Fibroblast of lung (primary cell): ENCODE data around the gene SCRG1. TPM values are rescaled to one million over a fixed set of nuclear protein-coding genes. Genes with fewer than 3 reads are reported as not detected.
A peak's percentile ranks its signal among the peaks of the same experiment; 100 is the strongest.

Source experiments
- DNase-seq, 2 donors: peaks; one replicate each; pipeline versions ENCODE4 v3.0.0 to v3.0.0-alpha.2; 2010; ENCODE audit warnings: low read depth in 2 of 2
- H2AFZ ChIP-seq: 2 replicates; pipeline ENCODE4 v1.5.1; 2012; ENCODE audit warnings: low read length, control low read depth, inconsistent platforms
- H3K27ac ChIP-seq: 2 replicates; pipeline ENCODE4 v1.5.1; 2011; ENCODE audit warnings: low read length, control low read depth; ENCODE audit not compliant: insufficient read depth
- H3K27me3 ChIP-seq: 2 replicates; pipeline ENCODE4 v1.5.1; 2011; ENCODE audit warnings: mild to moderate bottlenecking, low read length; ENCODE audit not compliant: control insufficient read depth, insufficient read depth
- H3K36me3 ChIP-seq: 2 replicates; pipeline ENCODE4 v1.5.1; 2011; ENCODE audit warnings: low read length; ENCODE audit not compliant: control insufficient read depth, insufficient read depth
- H3K4me1 ChIP-seq: 2 replicates; pipeline ENCODE4 v1.5.1; 2011; ENCODE audit warnings: low read length; ENCODE audit not compliant: control insufficient read depth, insufficient read depth; ENCODE audit errors: extremely low read depth
- H3K4me2 ChIP-seq: 2 replicates; pipeline ENCODE4 v1.5.1; 2011; ENCODE audit warnings: low read length, control low read depth; ENCODE audit not compliant: insufficient read depth; ENCODE audit errors: extremely low read depth
- H3K4me3 ChIP-seq, 4 experiments: fragments of 200-600 bp in 1 of 4; sonication (generic) in 1 of 4; replicated peaks in 1 of 4; 2 replicates each; pipeline ENCODE4 v1.5.1; 2011 to 2016; ENCODE audit warnings: low read length in 4 of 4, low read depth in 3 of 4, mild to moderate bottlenecking in 3 of 4, control low read depth in 2 of 4, inconsistent platforms in 1 of 4, mixed read lengths in 1 of 4; ENCODE audit not compliant: insufficient read depth in 1 of 4; ENCODE audit errors: control extremely low read depth in 1 of 4
- H3K79me2 ChIP-seq: 2 replicates; pipeline ENCODE4 v1.5.1; 2012; ENCODE audit warnings: mild to moderate bottlenecking, low read length, inconsistent platforms; ENCODE audit not compliant: control insufficient read depth, insufficient read depth
- H3K9ac ChIP-seq: 2 replicates; pipeline ENCODE4 v1.5.1; 2011; ENCODE audit warnings: mild to moderate bottlenecking, low read length, control low read depth; ENCODE audit not compliant: insufficient read depth
- H3K9me3 ChIP-seq: 2 replicates; pipeline ENCODE4 v1.5.1; 2012; ENCODE audit warnings: low read depth, low read length; ENCODE audit not compliant: control insufficient read depth, insufficient read depth
- H4K20me1 ChIP-seq: 2 replicates; pipeline ENCODE4 v1.5.1; 2011; ENCODE audit warnings: low read length; ENCODE audit not compliant: control insufficient read depth, insufficient read depth; ENCODE audit errors: extremely low read depth
- CTCF ChIP-seq, 2 donors: IDR thresholded peaks in 1 of 2; conservative IDR thresholded peaks in 1 of 2; 1 replicate in 1 of 2; 2 replicates in 1 of 2; pipeline ENCODE4 v1.5.1; 2011 to 2012; ENCODE audit warnings: low read length in 2 of 2, control low read depth in 1 of 2, inconsistent platforms in 1 of 2, low read depth in 1 of 2, mild to moderate bottlenecking in 1 of 2
- EZH2 ChIP-seq: IDR thresholded peaks from 2 replicates; pipeline ENCODE4 v1.5.1; 2012; ENCODE audit warnings: low read length, control low read depth, mild to moderate bottlenecking; ENCODE audit errors: missing control alignments
- polyA plus RNA-seq, 2 donors: library from polyadenylated mRNA; depleted of rRNA in 1 of 2; stranded (reverse) in 1 of 2; unstranded in 1 of 2; fragments of >200 nt; gene quantifications; 2 replicates each; pipeline ENCODE4 v1.2.1, GENCODE V29; 2011 to 2012; ENCODE audit warnings: missing spikeins in 1 of 2
- total RNA-seq: library from RNA; depleted of rRNA; stranded (reverse); fragments of >200 nt; gene quantifications from 2 replicates; pipeline ENCODE4 v1.2.1, GENCODE V29; 2014

Gene SCRG1
- total and polyA plus RNA-seq, 2 donors (not counting 1 experiment from before 2014, with no cell fraction given): 0.17 to 0.39 TPM

DNA sequence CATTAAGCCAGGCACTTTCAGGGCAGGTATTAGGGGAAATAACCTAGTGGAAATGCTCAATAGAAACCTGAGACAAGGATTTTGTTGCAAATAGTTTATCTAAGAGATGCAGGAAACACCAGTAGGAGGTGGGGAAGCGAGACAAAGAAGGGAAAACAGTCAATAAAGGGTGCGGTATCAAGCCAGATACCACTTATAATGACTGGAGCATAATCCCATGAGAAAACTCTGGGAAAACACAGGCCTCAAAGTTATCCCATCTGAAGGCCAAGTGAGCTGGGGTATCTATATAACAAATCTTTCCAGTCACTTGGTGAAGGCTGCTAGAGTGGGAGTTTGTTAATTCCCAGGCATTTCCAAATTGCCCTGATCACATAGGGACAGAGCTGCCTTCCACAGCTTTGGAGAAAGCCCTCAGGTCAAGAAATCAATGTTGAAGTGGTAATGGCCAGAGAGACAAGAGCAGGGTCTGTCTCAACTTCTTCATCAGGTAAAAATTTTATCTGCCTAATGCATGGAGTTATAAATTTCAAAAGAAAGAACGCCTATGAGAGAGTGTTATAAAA lies 55.0 kb downstream of the SCRG1 start:
- Histone ChIP-seq H3K9me3 (no peaks in the 10 kb centered on the region), H4K20me1 (no peaks in the 10 kb centered on the region), H3K27me3 (no peaks in the 10 kb centered on the region), H3K36me3 (no peaks in the 10 kb centered on the region), H3K4me1 (peaks cover 3% of the 10 kb centered on the region), H3K9ac (no peak overlapping the region), H3K4me2 (no peak overlapping the region), H3K4me3 (no peak overlapping the region), H2AFZ (no peak overlapping the region), H3K79me2 (no peaks in the 10 kb centered on the region), H3K27ac (no peak overlapping the region)
- TF ChIP-seq CTCF (conservative IDR thresholded peaks at IDR 0.05 in 1 of 2, IDR thresholded peaks at IDR 0.05 in 1 of 2; ENCODE audit: low read depth in 1 of 2, low read length in 2 of 2) (no peak), EZH2 (no peak)
- DNase-seq: no peak

GRCh38 chr4:173337463-173337862 lies 61.5 kb downstream of the SCRG1 start:
- H3K36me3 ChIP-seq: no peaks in the 10 kb centered on the region
- no peak overlapping the region for H3K9ac ChIP-seq
- H3K4me3 ChIP-seq: no peak overlapping the region
- DNase-seq: no peak
- no peaks in the 10 kb centered on the region for H3K9me3 ChIP-seq
- H3K79me2 ChIP-seq: peaks cover 16% of the 10 kb centered on the region
- no peaks in the 10 kb centered on the region for H3K4me1 ChIP-seq
- TF ChIP-seq CTCF (conservative IDR thresholded peaks at IDR 0.05 in 1 of 2, IDR thresholded peaks at IDR 0.05 in 1 of 2; ENCODE audit: low read depth in 1 of 2, low read length in 2 of 2) (no peak), EZH2 (no peak)
- H2AFZ ChIP-seq: no peak overlapping the region
- no peaks in the 10 kb centered on the region for H3K27me3 ChIP-seq
- H3K27ac ChIP-seq: no peak overlapping the region
- H3K4me2 ChIP-seq: no peak overlapping the region
- H4K20me1 ChIP-seq: no peaks in the 10 kb centered on the region

- H3K9me3 ChIP-seq: no peaks in the 10 kb centered on the region
- no peaks in the 10 kb centered on the region for H4K20me1 ChIP-seq
- H3K36me3 ChIP-seq: no peaks in the 10 kb centered on the region
- peak overlapping the region; percentile 83 for H3K27ac ChIP-seq
- peak; percentile 78 to 79 for DNase-seq
- H3K4me2 ChIP-seq: peak overlapping the region; percentile 83
- H3K4me3 ChIP-seq: peak overlapping the region; percentile 85 to 92 (median 87)
- peaks cover 38% of the 10 kb centered on the region for H3K79me2 ChIP-seq
- peak overlapping the region; percentile 79 for H2AFZ ChIP-seq
- H3K4me1 ChIP-seq: peaks cover 3% of the 10 kb centered on the region
- TF ChIP-seq EZH2 (no peak), CTCF (conservative IDR thresholded peaks at IDR 0.05 in 1 of 2, IDR thresholded peaks at IDR 0.05 in 1 of 2; ENCODE audit: low read depth in 1 of 2, low read length in 2 of 2) (no peak)
- H3K9ac ChIP-seq: peak overlapping the region; percentile 68
- H3K27me3 ChIP-seq: no peaks in the 10 kb centered on the region
Measured at GRCh38 chr4:173334891-173335752, 63.8 kb downstream of the SCRG1 start.

Other genes starting within 250 kb of the SCRG1 start
- gene GALNT7, start 230.3 kb downstream of the SCRG1 start, total RNA-seq: 25.4 and 45.4 TPM in 2 replicates
- gene GALNT7, start 230.3 kb downstream of the SCRG1 start, polyA plus RNA-seq: 26.7 and 40.4 TPM in 2 replicates
- 57.0 and 183 TPM in 2 replicates for gene HMGB2, start 64.8 kb downstream of the SCRG1 start, total RNA-seq
- gene HMGB2, start 64.8 kb downstream of the SCRG1 start, polyA plus RNA-seq: 123 and 215 TPM in 2 replicates
- gene SAP30, start 28.2 kb downstream of the SCRG1 start, total RNA-seq: 33.4 and 101 TPM in 2 replicates
- gene SAP30, start 28.2 kb downstream of the SCRG1 start, polyA plus RNA-seq: 32.5 and 33.6 TPM in 2 replicates
- under 0.01 TPM in 2 replicates for gene HAND2, start 131.1 kb upstream of the SCRG1 start, total RNA-seq
- 0.25 and 0.51 TPM in 2 replicates for gene HAND2, start 131.1 kb upstream of the SCRG1 start, polyA plus RNA-seq